Fibroblast of pulmonary artery (primary cell): ENCODE measurements around the gene CBL.

Source experiments
- DNase-seq: peaks from one replicate; pipeline ENCODE4 v3.0.0-alpha.2; 2010; ENCODE audit warnings: low read depth
- H3K4me3 ChIP-seq: replicated peaks from 2 replicates; pipeline ENCODE4 v1.5.1; 2011; ENCODE audit warnings: low read depth, mild to moderate bottlenecking, control low read depth, low read length, moderate library complexity
- TF ChIP-seq, protein P1 (sequence below): IDR thresholded peaks from 2 replicates; pipeline ENCODE4 v1.5.1; 2011; ENCODE audit warnings: mild to moderate bottlenecking, control low read depth, low read length, inconsistent platforms; ENCODE audit errors: missing control alignments

CBL gene

DNA sequence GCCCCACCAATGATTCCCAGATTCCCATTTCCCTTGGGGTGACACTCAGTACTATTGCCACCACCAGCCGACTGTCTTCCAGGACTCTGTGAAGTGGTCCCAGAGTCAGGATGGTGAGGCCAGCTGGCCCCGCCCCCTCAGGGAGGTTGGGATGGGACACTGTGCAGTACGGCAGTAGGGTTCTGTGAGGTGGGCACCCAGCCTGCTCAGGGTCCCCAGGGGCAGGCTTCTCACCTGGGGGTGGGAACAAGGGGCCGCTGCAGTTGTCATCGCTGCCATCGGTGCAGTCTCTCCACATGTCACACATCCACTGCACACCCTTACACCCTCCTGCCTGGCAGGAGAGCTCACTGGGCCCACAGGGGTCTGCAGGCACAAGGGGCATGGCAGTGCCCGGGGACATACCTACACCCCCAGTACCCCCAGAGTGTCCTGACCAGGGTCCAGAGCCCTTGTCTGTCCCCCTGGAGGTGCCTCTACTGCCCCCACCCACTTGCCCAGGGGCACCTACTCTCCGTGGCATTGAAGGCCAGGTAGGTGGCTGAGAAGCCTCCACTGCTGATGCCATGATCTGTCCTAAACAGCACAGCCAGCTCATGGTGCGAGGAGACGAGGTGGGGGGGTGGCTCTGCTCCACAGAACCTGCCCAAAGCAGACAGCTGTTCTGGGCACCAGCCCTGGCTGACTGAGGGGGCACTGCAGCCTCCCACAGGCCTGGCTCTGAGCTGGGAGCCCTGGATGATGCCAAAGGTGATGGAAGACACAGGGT lies 136.4 kb downstream of the CBL start:
- DNase-seq = no peak
- H3K4me3 ChIP-seq = no peak overlapping the region
- TF ChIP-seq, protein P1, sequence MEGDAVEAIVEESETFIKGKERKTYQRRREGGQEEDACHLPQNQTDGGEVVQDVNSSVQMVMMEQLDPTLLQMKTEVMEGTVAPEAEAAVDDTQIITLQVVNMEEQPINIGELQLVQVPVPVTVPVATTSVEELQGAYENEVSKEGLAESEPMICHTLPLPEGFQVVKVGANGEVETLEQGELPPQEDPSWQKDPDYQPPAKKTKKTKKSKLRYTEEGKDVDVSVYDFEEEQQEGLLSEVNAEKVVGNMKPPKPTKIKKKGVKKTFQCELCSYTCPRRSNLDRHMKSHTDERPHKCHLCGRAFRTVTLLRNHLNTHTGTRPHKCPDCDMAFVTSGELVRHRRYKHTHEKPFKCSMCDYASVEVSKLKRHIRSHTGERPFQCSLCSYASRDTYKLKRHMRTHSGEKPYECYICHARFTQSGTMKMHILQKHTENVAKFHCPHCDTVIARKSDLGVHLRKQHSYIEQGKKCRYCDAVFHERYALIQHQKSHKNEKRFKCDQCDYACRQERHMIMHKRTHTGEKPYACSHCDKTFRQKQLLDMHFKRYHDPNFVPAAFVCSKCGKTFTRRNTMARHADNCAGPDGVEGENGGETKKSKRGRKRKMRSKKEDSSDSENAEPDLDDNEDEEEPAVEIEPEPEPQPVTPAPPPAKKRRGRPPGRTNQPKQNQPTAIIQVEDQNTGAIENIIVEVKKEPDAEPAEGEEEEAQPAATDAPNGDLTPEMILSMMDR = no peak

DNA sequence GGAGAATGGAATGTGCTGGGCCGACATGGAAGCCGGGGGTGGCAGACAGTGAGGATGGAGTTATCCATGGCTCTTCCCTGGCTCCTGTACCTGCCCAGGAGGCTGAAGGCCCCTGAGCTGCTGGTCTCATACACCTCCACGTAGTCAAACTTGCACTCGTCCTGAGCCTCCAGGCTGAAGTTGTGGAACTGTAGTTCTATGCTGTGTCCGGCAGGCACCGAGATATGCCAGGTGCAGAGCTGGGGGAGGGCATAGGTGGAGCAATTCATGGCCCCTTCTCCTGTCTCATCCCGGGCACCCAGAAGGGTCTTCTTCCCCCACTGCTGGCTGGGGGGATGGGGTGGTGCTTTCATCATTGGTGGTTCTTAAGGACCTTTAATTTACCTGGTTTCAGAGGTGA lies 137.6 kb downstream of the CBL start:
- DNase-seq = no peak
- no peak overlapping the region for H3K4me3 ChIP-seq
- TF ChIP-seq, protein P1 = no peak

DNA sequence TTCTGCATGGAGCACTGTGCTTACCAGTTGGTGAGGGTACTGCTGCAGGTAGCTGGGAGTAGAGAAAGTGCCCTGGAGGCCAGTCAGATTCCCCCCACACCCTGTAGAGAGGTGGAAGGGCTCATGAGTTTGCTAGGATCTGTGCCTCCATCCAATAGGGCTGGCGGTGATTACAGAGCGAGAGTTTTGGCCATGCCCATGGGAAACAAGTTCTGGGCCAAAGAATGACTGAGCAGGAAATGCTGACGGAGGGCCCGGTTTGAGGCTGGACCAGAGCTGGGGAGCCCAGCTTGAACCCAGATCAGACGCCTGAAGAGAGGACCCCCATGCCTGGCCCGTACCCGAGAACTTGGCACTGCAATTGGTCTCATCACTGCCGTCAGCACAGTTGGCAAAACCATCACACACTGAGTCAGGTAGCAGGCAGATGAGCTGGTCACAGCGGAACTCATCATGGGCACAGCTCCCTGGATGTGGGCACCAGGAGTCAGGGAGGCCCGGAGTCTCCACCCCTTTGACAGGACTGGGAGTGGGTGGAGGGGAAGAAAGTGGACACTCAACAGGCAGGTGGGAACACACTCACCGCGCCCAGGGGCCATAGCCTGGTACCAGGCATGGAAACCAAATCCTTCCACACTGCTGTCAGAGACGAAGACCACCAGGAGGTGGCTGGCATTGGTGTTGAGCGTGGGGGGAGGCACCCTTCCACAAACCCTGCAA lies 138.3 kb downstream of the CBL start:
- no peak overlapping the region for H3K4me3 ChIP-seq
- TF ChIP-seq, protein P1 = no peak
- DNase-seq = no peak

DNA sequence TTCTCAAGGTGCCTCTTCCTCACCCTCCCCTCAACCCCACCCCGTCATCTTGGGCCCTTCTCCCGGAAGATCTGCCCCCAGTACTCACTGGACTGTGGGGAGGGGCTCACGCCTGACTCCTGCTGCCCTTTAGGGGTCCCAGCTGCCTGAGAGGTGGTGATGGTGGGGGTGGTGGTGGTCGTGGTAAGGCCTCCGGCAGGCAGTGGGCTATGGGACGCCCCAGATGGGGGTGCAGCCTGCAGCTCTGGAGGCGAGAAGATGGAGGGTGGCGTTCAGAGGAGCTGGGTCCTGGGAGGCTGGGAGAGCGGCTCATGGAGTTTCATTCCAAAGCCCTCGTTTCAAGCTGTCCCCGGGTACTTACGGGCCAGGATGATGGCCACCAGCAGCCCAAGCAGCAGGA lies 139.5 kb downstream of the CBL start:
- no peak overlapping the region for H3K4me3 ChIP-seq
- TF ChIP-seq, protein P1 = no peak
- DNase-seq = no peak

DNA sequence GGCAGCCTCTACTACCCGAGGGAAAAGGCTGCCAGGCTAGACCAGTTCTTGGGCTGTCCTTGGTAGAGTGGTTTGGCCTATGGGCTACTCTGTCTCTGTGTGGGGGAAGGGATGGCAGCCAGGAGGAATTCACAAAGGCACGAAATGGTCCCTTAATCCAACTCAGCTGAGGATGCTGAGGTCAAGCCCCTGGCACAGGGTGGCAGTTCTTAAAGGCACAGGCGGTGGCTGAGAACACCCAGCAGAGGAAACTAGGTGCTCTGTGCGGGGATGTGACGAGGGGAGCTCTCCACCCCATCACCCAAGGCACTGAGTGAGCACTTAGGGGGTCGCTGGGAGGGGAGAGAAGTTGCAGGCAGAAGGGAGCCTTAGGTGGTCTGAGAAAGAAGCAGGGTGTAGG lies 140.5 kb downstream of the CBL start, which contains the start of gene MFRP:
Gene MFRP (minus strand): TSS at position 101 of the 400 bp plus-strand sequence. CDS start 192 bp downstream, outside the sequence.
- DNase-seq = no peak
- no peak within 1 kb of the TSS for H3K4me3 ChIP-seq
- TF ChIP-seq, protein P1 = no peak

DNA sequence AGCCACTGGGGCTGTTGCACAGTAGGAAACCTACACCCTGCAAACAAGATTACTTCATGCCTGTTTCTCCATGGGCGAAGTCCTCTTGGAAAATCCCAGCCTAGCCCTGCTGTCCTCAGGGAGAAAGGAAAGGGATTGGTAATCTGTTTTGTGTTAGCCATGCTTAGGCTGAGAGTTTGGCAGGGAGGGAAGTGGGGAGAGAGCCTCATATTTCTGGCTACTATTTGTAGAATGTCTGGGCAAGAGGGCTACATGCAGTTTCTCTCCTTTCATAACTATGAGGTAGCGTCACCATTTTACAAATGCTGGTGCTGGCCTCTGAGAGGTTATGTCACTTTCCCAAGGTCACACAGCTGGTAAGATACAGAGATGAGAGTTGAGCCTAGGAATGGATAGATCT lies 141.1 kb downstream of the CBL start:
- TF ChIP-seq, protein P1 = no peak

More for the DNA sequence above, 141.1 kb downstream of the CBL start:
- H3K4me3 ChIP-seq = no peak overlapping the region
- DNase-seq = no peak
